HEK293 (cell line): ENCODE data around the gene CD86.
A peak's percentile ranks its signal among the peaks of the same experiment; 100 is the strongest.

Experiments
- CTCF ChIA-PET: fragments of 350-600 bp; formaldehyde crosslinking; extraction: SDS; loops from one replicate; lab custom pipeline; 2021; ENCODE audit warnings: antibody characterized with exemption; lab: Yijun Ruan, JAX
- POLR2A ChIA-PET: fragments of 300-600 bp; formaldehyde crosslinking; extraction: SDS; loops from one replicate; lab custom pipeline; 2020; ENCODE audit warnings: antibody characterized with exemption, inconsistent platforms; lab: Yijun Ruan, JAX
- H3K27ac ChIP-seq: fragments of 200-500 bp; sonication (Bioruptor generic); 2 replicates; pipeline ENCODE4 v1.5.1; 2014; ENCODE audit warnings: low read depth, low read length, control low read depth, inconsistent platforms; ENCODE audit errors: extremely low read depth
- H3K36me3 ChIP-seq, 2 experiments: fragments of 200-500 bp in 1 of 2; sonication (Bioruptor generic) in 1 of 2; 1 replicate in 1 of 2; 2 replicates in 1 of 2; pipeline ENCODE4 v1.5.1; 2014 to 2017; ENCODE audit warnings: inconsistent platforms in 2 of 2, low read length in 2 of 2; ENCODE audit not compliant: control insufficient read depth in 2 of 2, insufficient read depth in 1 of 2
- H3K4me1 ChIP-seq: fragments of 200-500 bp; sonication (Bioruptor generic); 2 replicates; pipeline ENCODE4 v1.5.1; 2014; ENCODE audit warnings: mild to moderate bottlenecking, low read length, inconsistent platforms; ENCODE audit not compliant: control insufficient read depth, insufficient read depth
- H3K4me3 ChIP-seq: 2 replicates; pipeline ENCODE4 v1.5.1; 2011; ENCODE audit warnings: low read depth, mild to moderate bottlenecking, control low read depth, low read length, moderate library complexity
- H3K9me3 ChIP-seq: fragments of 200-500 bp; sonication (Bioruptor generic); 2 replicates; pipeline ENCODE4 v1.5.1; 2014; ENCODE audit warnings: low read depth, low read length, inconsistent platforms; ENCODE audit not compliant: control insufficient read depth, insufficient read depth
- EGR2 ChIP-seq: fragments of 450-650 bp; formaldehyde crosslinking; IDR thresholded peaks from 2 replicates; pipeline ENCODE4 v1.5.1; 2016; ENCODE audit warnings: low read depth, missing biosample characterization, missing genetic modification characterization
- KLF7 ChIP-seq: fragments of 450-650 bp; formaldehyde crosslinking; IDR thresholded peaks from 2 replicates; pipeline ENCODE4 v1.5.1; 2016; ENCODE audit warnings: missing biosample characterization, missing genetic modification characterization, borderline replicate concordance
- REPIN1 ChIP-seq: fragments of 450-650 bp; formaldehyde crosslinking; IDR thresholded peaks from 2 replicates; pipeline ENCODE4 v1.5.1; 2017; ENCODE audit warnings: missing biosample characterization, missing genetic modification characterization, low read depth
- WT1 ChIP-seq: fragments of 450-650 bp; formaldehyde crosslinking; IDR thresholded peaks from 2 replicates; pipeline ENCODE4 v1.5.1; 2016; ENCODE audit warnings: missing biosample characterization, missing genetic modification characterization
- ZFP37 ChIP-seq: fragments of 450-650 bp; formaldehyde crosslinking; IDR thresholded peaks from 2 replicates; pipeline ENCODE4 v1.5.1; 2016; ENCODE audit warnings: missing biosample characterization, missing genetic modification characterization
- ZNF350 ChIP-seq: fragments of 450-650 bp; formaldehyde crosslinking; IDR thresholded peaks from 2 replicates; pipeline ENCODE4 v1.5.0; 2017; ENCODE audit warnings: missing biosample characterization, mild to moderate bottlenecking, missing genetic modification characterization
- ZNF423 ChIP-seq: fragments of 450-650 bp; formaldehyde crosslinking; IDR thresholded peaks from 2 replicates; pipeline ENCODE4 v1.5.1; 2016; ENCODE audit warnings: missing biosample characterization, missing genetic modification characterization
- ZNF585B ChIP-seq: fragments of 450-650 bp; formaldehyde crosslinking; IDR thresholded peaks from 2 replicates; pipeline ENCODE4 v1.5.1; 2016; ENCODE audit warnings: missing biosample characterization, missing genetic modification characterization
- ZNF654 ChIP-seq: fragments of 450-650 bp; formaldehyde crosslinking; IDR thresholded peaks from 2 replicates; pipeline ENCODE4 v1.5.1; 2016; ENCODE audit warnings: low read depth, missing biosample characterization, missing genetic modification characterization
- ZNF707 ChIP-seq: fragments of 450-650 bp; formaldehyde crosslinking; IDR thresholded peaks from 2 replicates; pipeline ENCODE4 v1.5.1; 2016; ENCODE audit warnings: missing biosample characterization, missing genetic modification characterization
- ZNF76 ChIP-seq: fragments of 450-650 bp; formaldehyde crosslinking; IDR thresholded peaks from 2 replicates; pipeline ENCODE4; 2016; ENCODE audit warnings: low read depth, missing biosample characterization, missing genetic modification characterization, borderline replicate concordance
- ZSCAN16 ChIP-seq: fragments of 450-650 bp; formaldehyde crosslinking; IDR thresholded peaks from 2 replicates; pipeline ENCODE4 v1.5.1; 2016; ENCODE audit warnings: missing biosample characterization, missing genetic modification characterization
- TF ChIP-seq, protein P1 (sequence below): fragments of 450-650 bp; formaldehyde crosslinking; IDR thresholded peaks from 2 replicates; pipeline ENCODE4 v1.5.1; 2016; ENCODE audit warnings: missing biosample characterization, missing genetic modification characterization
- TF ChIP-seq, protein P2 (sequence below): fragments of 450-650 bp; formaldehyde crosslinking; IDR thresholded peaks from 2 replicates; pipeline ENCODE4; 2016; ENCODE audit warnings: missing biosample characterization, missing genetic modification characterization
- TF ChIP-seq, protein P3 (sequence below): fragments of 450-650 bp; formaldehyde crosslinking; IDR thresholded peaks from 2 replicates; pipeline ENCODE4 v1.5.1; 2016; ENCODE audit warnings: missing biosample characterization, missing genetic modification characterization

Gene CD86

DNA sequence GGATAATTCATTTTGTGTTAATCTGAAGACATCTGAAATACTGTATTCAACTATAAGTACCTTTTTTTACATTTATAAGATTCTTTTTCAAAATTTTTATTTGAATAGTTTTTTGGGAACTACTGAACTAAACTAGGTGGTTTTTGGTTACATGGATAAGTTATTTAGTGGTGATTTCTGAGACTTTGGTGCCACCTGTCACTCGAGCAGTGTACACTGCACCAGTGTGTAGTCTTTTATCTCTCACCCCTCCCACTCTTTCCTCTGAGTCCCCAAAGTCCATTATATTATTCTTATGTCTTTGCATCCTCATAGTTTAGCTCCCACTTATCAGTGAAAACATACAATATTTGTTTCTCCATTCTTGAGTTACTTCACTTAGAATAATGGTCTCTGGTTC lies 57.6 kb downstream of the CD86 start:
- POLR2A ChIA-PET = no interaction called here
- H3K36me3 ChIP-seq = no peaks in the 10 kb centered on the region
- no peaks in the 10 kb centered on the region for H3K4me1 ChIP-seq
- H3K9me3 ChIP-seq = no peaks in the 10 kb centered on the region
- TF ChIP-seq ZNF654 (tag by site-specific recombination) = 0 out of 2 replicates have a peak, but pooled peaks have one; percentile 3
- no peak for TF ChIP-seq ZNF707 (tag by site-specific recombination)
- TF ChIP-seq WT1 (tag by site-specific recombination) = no peak
- TF ChIP-seq, all 188 proteins: peak for 1
- CTCF ChIA-PET = no interaction called here
- Histone ChIP-seq H3K4me3 (no peak overlapping the region), H3K27ac (no peak overlapping the region)

DNA sequence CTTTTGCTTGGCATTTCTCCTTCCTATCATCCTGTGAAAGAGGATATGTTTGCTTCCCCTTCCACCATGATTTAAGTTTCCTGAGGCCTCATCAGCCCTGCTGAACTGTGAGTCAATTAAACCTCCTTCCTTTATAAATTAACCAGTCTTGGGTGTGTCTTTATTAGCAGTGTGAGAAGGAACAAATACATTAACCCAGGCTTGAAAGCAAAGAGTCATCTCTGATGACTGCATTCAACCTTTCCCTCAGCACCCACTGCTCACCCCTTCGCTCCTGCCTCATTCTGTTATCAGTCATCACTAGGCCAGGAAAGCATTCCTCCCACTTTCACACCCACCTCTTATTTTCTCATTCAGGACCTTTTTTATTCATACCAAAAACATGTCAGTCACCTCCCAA lies 68.7 kb downstream of the CD86 start:
- no peaks in the 10 kb centered on the region for H3K36me3 ChIP-seq
- no peak overlapping the region for H3K4me3 ChIP-seq
- CTCF ChIA-PET = no interaction called here
- H3K27ac ChIP-seq = no peak overlapping the region
- no peaks in the 10 kb centered on the region for H3K4me1 ChIP-seq
- TF ChIP-seq EGR2 (tag by site-specific recombination) (peak; percentile 69), ZNF423 (tag by site-specific recombination) (no peak)
- POLR2A ChIA-PET = no interaction called here
- no peaks in the 10 kb centered on the region for H3K9me3 ChIP-seq

DNA sequence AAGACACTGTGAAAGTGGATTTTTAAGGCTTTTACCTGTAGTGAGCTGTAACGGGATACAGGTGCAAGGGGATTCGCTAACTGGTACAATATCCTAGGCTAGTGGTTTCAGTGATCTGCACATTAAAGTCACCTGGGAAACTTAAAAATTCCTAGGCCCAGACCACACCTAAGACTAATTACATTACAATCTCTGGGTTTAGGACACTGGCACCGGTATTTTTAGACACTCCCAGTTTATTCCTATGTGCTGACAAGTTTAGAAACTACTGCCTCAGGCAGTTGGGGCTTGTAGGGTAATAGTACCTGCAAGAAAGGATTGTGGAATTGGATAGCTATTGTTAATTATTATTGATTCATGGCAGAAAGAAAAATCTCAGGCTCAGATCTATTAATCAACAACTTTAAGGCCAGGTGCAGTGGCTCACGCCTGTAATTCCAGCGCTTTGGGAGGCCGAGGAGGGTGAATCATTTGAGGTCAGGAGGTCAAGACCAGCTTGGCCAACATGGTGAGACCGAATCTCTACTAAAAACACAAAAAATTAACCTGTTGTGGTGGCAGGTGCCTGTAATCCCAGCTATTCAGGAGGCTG lies 77.9 kb downstream of the CD86 start:
- no peak overlapping the region for H3K4me3 ChIP-seq
- no peak overlapping the region for H3K27ac ChIP-seq
- H3K9me3 ChIP-seq = no peaks in the 10 kb centered on the region
- ChIA-PET POLR2A (no interaction called here), CTCF (no interaction called here)
- TF ChIP-seq KLF7 = no peak
- no peak for TF ChIP-seq ZFP37 (tag by site-specific recombination)
- TF ChIP-seq, protein P1, sequence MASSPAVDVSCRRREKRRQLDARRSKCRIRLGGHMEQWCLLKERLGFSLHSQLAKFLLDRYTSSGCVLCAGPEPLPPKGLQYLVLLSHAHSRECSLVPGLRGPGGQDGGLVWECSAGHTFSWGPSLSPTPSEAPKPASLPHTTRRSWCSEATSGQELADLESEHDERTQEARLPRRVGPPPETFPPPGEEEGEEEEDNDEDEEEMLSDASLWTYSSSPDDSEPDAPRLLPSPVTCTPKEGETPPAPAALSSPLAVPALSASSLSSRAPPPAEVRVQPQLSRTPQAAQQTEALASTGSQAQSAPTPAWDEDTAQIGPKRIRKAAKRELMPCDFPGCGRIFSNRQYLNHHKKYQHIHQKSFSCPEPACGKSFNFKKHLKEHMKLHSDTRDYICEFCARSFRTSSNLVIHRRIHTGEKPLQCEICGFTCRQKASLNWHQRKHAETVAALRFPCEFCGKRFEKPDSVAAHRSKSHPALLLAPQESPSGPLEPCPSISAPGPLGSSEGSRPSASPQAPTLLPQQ (tag by site-specific recombination) = no peak
- TF ChIP-seq, protein P2, sequence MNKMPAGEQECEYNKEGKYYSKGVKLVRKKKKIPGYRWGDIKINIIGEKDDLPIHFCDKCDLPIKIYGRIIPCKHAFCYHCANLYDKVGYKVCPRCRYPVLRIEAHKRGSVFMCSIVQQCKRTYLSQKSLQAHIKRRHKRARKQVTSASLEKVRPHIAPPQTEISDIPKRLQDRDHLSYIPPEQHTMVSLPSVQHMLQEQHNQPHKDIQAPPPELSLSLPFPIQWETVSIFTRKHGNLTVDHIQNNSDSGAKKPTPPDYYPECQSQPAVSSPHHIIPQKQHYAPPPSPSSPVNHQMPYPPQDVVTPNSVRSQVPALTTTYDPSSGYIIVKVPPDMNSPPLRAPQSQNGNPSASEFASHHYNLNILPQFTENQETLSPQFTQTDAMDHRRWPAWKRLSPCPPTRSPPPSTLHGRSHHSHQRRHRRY (tag by site-specific recombination) = no peak
- TF ChIP-seq ZNF76 (tag by site-specific recombination) = no peak
- TF ChIP-seq, protein P3, sequence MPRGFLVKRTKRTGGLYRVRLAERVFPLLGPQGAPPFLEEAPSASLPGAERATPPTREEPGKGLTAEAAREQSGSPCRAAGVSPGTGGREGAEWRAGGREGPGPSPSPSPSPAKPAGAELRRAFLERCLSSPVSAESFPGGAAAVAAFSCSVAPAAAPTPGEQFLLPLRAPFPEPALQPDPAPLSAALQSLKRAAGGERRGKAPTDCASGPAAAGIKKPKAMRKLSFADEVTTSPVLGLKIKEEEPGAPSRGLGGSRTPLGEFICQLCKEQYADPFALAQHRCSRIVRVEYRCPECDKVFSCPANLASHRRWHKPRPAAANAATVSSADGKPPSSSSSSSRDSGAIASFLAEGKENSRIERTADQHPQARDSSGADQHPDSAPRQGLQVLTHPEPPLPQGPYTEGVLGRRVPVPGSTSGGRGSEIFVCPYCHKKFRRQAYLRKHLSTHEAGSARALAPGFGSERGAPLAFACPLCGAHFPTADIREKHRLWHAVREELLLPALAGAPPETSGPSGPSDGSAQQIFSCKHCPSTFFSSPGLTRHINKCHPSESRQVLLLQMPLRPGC (tag by site-specific recombination) = no peak
- no peaks in the 10 kb centered on the region for H3K4me1 ChIP-seq
- no peaks in the 10 kb centered on the region for H3K36me3 ChIP-seq

DNA sequence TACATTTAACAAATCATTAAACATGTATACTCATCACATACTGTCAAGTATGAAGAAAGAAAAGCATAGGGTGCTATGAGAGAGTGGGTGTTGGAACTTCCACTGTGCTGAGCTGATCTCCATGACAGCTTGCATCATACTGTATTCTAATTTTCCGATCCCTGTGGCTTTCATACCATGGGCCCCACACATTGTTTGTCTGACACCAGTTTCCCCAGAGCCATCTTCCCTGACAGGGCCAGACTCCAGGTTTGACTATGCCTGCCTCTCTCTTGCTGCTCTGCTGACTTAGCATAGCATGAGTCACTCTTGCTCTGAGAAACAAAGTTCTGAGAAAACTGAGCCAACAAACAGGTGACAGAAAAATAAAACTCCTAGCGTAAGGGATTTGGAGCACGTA lies 91.3 kb downstream of the CD86 start:
- no peak overlapping the region for H3K27ac ChIP-seq
- no peak for TF ChIP-seq ZSCAN16 (tag by site-specific recombination)
- TF ChIP-seq REPIN1 (tag by site-specific recombination) = no peak
- TF ChIP-seq ZNF585B (tag by site-specific recombination) = no peak
- TF ChIP-seq ZNF350 (tag by site-specific recombination) = no peak
- no peak overlapping the region for H3K4me3 ChIP-seq
- H3K4me1 ChIP-seq = no peaks in the 10 kb centered on the region
- POLR2A ChIA-PET = no interaction called here
- H3K36me3 ChIP-seq = no peaks in the 10 kb centered on the region
- CTCF ChIA-PET = no interaction called here
- H3K9me3 ChIP-seq = no peaks in the 10 kb centered on the region
